Dedifferentiated amniotic fluid mesenchymal stem cell (primary cell): ENCODE results near the gene CYFIP1.

Experiments used
- DNase-seq: peaks from one replicate; pipeline ENCODE4 v3.0.0-alpha.2; 2016; ENCODE audit errors: extremely low spot score

CYFIP1 gene

DNA sequence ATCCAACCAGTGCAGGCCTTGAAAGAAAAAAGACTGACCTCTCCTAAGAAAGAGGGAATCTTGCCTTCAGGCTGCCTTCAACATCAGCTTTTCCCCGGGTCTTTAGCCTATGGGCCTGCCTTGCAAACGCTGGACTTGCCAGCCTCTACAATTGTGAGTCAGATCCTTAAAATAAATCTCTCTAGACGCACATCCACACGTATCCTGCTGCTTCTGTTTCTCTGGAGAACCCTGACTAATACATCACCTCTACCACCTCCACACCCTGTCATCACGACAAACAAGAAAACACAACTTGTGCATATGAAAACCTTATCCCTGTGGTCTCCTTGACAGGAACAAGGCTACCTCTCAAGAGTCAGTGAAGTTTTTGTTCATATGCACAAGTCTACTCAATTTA is 11.8 kb downstream of the CYFIP1 start:
- peak; percentile 42 for DNase-seq

DNA sequence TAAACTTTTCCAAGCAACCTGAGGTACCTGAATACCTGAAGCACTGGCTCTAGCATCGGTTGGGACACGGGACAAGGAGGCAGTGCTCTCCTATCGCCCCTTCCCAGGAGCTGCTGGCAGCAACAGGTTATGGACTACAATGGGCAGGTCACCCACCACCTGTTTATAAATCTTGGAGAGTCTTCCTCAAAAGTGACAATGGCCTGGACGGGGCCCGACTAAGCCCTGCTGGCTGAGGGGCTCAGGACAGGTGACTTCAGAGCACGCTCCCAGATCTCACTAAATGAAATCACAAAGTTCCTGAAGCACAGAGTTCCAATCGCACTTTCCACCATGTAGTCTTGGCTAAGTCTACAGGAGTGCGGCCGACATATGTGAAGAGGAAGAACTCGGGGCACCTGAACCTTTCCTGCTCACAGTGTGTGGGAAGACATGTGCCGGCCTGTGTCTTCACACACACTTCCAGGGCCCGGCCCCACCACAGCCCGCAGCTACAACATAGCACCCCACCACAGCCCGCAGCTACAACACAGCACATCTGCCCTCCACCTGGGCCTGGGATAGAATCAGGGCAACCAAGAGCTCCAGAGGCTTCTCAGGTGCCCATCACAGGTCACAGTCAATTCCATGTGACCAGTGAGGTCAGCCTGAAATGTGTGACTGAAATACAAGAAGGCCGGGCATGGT is 12.9 kb downstream of the CYFIP1 start:
- no peak for DNase-seq

DNA sequence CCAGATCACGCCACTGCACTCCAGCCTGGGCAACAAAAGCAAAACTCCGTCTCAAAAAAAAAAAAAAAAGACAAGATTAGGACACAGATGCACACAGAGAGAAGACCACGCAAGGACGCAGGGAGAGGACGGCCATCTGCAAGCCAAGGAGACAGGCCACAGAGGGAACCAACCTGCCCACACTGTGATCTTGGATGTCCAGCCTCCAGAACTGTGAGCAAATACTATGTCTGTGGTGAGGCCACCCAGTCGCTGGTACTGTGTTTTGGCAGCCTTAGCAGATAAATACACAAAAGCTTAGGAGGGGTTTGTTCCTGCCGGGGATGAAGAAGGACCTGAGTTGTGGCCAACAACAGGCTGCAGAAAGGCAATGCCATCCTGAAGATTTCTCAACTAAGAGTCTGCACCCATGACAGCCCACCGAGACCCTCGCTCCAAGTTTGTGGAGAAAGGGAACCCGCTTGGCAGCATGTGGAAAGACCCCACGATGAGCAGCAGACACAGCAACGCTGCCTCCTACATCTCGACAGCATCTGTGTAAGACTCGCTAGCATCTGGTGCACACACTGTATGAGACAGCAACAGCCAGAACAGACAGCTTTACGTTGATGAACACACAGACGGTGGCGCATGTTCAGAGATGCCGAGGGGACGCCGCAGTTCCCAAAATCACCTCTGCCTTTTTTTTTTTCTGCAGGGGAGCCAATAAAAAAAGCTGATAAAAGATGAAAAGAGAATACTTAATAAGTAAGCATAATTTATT is 13.7 kb downstream of the CYFIP1 start:
- no peak for DNase-seq

DNA sequence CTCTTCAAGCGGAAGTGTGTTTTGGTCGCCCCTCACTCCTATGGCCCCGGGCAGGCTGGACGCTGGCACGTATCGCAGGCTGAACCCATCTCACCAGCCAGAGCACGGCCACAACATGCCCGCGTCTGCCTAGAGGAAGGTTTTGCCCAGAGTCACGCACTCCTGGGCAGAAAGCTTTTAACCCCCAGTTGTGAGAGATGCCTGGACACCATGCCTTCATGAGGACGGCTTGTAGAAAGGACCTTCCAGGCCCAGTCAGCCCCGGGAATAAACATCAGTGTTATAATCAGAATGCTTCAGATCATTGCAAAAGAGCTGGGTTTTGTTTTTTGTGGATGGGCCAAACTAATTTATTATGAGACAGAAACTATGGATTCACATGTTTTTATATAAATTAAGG is 16.5 kb downstream of the CYFIP1 start:
- DNase-seq: no peak

DNA sequence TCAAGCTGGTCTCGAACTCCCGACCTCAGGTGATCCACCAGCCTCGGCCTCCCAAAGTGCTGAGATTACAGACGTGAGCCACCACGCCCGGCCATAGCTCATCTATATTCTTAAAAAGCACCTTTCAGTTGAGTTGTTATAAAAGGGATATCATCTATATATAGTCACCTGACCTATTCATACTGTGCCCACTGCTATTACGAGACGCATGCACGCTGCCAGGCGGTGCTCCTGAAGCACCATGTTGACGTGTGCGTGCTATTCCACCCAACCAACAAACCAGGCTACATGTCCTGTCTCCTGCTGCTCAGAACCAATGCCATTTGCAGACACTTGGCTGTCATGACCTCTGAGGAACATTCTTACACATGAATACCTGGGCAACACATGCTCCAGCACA is 17.6 kb downstream of the CYFIP1 start:
- DNase-seq: no peak

DNA sequence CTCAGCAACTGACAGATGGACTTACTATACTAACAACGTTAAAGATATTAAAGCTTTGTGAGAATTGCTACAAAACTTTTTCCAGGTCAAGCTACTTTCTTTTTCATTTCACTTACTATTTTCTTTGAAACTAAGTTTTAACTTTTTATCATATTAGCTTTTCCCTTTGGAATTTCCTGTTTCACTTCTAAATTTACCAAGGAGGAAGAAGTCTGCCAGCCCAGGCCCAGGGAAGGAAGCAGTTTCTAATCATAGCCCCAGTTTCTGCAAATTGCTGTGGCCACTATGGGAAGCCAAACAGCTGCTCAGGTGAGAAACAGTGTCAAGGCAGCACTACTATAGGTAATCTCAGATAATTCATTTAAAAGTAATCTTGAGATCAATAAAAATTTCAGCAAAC is 18.4 kb downstream of the CYFIP1 start:
- DNase-seq: peak; percentile 40

DNA sequence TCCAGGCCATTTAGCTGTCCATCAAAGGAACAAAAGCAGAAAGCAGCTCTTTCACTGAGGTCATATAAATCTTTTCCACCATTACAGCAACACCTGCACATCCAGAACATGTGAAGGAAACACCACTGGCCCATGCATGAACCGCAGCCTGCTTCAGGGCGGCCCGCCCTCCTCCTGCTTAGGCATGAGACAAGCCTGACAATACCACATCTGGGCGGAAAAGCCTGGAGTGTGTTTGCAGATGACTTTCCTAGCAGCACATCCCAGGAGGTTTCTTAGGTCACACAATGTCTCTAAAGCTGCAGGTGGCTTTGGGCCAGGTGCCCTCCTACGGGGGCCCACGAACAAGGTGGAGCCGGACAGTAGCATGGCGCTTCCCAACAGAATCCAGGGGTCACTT is 19.6 kb downstream of the CYFIP1 start:
- no peak for DNase-seq

DNA sequence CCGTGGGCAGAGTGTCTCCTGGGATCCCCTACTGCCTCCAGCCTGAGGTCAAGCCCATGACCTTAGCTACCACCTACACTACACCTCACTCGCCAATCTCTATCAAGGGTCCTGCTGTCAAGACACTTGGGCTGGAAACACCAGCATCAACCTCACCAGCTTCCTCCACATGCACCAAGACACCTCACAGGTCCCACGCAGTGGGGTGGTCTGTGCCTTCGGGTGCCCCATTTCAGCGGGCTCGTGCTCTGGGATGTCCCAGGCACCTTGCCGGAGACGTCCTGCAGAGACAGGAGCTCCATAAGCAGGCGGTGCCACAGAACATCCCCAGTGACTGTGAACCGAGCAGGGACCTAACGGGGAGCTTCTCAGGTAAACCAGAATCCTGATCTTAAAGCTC is 20.0 kb downstream of the CYFIP1 start:
- DNase-seq: no peak

DNA sequence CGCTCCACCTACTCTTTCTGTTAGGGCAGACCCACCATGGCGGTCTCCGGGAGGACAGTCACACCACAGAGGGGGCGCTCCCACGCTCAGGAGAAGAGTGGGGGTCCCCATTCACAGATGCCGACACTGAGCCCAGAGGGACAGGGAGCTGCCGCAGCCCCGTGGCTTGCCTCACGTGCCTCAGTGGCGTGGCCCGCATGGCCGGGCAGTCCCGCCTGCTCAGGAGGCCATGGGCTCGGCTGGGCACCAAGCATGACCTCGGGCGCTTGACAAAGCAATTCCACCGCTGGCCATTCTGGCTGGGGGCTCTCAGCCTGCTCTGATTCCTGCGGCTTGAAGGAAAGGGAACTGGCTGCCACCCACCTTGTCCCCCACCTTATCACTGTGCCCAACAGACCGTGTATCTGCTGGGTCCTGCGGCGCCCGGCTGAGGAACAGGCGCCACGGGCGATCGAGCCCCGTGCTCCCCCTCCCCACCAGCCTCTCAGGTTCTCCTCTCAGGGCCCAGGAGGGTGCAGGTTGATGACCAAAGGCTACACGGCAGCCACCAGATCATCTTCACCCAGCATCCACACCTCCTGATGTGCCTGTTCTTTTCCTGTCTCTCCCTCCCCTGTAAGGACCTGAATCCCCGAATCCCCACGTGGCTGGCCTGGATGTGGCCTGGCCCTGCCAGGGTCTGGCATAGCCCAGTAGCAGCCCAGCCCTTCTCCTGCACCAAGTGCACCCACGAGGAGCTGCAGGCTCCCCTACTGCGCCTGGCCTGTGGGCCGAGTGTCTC is 20.7 kb downstream of the CYFIP1 start:
- DNase-seq: no peak

DNA sequence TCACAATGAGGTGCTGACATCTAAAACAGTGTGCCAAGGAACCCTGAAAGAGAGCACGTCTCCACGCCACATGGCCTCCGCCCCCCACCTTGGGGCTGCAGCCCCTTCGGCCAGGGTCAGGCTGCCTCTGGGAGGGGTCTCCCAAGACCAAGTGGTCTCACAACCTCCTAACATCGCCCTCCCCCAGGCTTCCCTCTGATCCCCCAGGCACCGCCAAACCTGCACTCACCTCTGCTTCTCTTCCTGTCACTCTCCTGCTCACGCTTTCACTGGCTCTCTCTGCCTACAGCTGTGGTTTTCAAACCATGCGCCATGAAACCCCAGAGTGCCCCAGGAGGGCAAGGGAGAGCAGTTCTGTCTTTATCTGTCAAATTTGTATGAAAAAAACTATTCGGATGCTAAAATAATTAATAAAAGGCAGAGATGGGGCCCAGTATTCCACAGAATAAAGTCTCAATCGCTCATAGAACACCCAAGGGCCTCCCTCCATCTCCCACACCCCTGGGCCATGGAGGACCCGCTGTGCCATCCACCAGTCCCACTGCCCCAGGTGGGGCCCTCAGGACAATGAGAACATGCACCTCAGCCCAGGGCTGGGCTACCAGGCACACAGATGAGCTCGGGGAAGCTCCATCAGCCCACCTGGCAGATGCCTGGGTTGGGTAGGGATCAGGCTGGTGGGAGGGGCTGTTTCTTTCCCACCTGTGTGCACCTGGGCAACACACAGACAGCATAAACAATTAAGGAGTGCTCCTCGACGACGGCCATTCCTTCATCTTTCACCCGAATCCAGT is 21.5 kb downstream of the CYFIP1 start:
- DNase-seq: no peak

DNA sequence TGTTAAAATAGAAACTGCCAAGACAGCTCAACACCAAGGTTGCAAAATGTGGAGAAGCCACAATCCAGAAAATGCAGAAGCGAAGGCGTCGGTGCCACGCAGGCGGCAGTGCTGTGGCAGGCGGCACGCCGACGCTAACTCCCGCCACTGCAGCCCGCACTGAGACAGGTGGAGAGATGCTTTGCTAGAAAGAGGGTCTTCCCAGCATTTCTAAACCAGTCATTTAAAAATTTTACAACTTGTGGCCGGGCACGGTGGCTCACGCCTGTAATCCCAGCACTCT is 23.2 kb downstream of the CYFIP1 start:
- no peak for DNase-seq

DNA sequence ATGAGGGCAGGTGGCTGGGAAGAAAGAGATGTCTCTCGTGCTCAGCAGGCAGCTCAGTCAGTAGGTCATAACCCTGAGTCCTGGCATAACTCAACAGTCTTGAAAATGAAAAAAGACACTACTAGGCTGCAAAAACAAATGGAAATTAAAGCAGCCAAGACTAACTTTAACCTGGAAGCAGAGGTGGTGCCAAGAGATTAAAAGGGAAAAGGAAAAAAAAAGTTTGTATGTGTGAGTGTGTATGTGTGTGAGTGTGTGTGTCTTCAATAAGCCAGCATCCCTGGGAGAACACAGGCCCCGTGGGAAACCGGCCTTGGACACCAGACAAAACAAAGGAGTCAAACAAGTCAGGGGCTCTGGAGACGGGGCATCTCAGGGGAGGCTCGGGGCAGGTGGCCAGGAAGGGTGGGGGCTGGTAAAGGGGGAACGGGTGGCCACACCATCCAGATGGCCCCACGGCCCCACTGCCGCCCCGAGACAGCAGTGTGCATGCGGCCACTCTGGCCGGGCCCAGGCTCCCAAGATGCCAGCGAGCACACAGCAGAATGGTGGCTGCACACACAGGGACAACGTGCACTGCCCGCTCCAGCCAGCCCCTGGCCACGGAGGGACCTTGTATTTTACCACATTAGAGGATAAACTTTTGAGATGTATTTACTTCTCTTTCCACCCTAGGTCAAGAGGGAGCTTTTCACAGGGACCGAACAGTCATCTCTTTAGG is 23.8 kb downstream of the CYFIP1 start:
- no peak for DNase-seq

DNA sequence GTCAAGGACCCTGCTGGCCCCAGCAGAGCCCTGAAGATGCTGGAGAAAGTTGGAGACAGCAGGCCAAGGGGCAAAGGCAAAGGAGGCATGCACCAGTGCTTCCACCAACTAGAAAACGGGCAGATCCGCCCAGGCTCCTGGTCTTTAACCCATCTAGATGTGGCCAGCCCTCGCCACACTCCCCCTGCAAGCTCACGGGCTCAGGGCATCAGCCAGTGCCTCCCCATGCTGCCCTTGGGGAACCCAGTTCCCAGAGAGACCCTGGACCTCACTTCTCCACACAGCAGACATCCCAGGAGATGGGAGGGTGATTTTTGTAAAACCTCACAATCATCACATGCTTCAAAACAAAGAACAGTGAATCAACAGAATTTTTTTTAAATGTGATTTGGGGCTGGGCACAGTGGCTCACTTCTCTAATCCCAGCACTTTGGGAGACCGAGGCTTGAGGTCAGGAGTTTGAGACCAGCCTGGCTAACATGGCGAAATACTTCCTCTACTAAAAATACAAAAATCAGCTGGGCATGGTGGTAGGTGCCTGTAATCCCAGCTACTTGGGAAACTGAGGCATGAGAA is 24.5 kb downstream of the CYFIP1 start:
- DNase-seq: no peak

DNA sequence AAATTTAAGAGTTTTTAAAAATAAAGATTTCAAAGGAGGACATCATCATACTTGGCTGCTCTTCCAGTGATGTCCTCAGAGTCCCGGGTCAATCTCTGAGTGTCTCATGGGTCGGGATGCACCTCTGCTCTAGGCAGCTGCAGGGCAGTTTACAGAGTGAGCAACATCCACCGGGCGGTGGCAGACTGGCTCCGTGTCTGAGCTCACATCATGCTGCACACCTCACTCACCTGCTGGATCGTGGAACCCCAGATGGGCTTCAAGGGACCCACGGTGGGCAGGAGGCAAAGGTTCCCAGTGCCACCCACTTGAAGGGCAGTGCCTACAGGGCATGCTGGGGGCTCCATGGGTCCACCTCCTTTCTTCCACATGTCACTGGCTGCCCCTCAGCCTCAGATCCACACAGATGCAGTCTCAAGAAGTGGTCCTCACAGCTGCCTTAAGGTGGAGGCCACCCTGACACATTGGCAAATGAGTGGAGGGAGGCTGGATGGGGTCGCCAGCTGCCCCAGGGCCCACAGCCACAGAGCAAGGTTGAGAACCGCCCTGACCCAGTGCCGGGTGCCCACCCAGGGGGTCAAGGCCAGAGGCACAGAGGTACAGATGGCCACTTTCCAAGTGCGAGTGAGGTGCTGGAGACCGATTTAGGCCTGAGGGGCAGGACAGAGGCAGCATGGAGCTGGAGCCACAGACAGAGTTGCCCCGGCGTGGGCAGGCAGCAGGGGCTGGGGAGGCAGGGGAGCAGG is 25.2 kb downstream of the CYFIP1 start:
- DNase-seq: no peak

DNA sequence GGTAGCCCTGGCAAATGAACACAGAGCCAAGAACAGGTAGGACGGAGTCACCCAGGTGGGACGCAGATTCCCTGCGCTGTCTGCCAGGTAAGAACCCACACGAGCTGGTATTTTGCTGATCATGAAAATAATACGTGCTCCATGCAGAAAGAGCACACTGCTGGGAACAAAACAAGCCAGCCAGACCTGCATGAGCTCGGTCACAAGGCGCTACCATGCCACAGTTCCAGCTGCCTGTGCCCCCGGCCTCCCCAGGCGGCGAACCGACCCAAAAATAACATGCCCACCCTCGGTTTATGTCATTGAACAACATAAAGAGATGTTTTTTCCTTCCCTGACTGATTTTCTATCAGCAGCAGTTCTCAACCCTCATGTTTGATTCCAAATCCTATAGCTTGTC is 25.8 kb downstream of the CYFIP1 start:
- no peak for DNase-seq

DNA sequence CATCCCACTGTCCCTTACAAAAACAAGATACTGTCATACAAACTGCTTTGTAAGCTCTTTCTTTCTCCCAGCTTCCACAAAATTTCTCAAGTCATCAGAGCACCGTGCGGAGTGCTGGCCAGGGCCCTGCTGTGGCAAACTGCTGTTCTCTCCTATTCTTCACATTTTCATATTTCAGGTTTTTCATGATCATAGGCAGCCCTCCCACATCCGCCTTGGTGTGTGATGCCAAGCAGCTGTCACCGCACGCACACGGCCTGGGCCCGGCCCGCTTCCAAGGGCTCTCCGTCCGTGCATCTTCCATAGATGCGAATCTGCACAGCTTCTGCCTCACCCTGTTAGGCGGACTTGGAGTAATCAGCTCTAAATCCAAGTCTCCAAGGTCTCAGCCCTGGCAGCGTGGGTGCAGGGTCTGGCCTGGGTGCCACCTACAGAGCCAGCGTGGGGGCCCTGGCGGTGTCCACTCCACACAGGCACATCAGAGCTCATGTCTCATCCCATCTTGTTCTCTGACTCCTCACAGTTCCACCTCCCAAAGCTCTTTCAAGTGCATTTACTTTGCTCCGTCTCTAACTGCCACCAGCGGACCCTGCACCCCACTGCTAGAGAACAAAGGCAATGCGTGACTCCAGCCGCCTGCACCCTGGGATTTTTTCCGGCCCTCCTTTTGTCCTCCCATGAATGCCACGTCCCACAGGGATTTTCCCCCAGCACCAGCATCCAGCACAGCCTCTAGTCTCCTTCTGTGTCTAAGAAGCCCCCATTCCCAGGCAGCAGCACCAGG is 27.2 kb downstream of the CYFIP1 start:
- no peak for DNase-seq

DNA sequence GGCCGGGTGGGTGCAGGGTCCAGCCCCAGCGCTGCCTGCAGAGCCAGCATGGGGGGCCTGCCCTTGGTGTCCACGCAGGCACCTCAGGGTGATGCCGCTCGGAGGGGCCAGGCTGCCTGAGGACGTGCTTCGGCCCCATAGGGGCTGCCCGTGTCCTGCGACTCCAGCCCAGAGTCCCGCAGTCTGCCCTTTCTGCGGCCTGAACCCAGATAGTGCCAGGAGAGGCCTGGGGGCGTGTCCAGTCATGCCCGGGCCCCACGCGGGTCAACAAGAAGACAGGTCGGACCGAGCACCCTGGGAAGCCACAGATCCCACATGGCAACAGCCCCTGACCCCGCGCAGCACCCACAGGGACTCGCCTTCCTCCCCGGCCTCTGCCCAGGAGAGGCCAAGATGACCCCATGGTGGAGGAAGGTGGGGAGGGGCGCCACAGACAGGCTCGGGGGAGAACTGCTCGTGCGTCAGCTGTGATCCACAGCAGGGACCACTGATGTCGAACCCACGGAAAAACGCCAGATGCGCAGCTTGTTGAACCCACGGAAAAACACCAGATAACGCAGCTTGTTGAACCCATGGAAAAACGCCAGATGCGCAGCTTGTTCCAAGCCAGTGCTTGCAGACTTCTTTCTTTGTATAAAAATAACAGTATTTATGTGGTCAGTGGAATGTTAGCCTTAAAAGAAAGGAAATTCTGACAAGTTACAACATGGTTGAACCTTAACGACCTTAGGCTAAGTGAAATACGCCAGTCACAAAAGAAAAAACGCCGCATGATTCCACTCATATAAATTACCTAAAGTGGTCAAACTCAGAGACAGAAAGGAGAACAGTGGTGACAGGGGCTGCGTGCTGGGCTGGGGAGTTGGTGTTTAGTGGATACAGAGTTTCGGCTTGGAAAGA is 28.5 kb downstream of the CYFIP1 start:
- no peak for DNase-seq

DNA sequence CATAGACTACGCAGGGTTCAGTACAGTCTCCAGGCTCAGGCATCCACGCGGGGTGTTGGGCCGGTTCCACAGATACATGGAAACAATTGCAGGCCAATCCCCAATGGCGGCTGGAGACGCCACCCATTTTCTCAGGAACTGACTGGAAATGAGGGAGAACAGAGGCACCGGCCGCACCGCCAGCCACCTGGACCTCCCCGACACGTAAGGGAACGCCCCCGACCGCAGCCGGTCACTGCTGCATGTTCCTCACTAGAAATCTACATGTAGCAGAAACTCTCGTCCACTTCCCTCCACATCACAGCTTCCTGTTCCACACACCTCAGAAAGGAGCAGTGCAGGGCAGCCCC is 29.2 kb downstream of the CYFIP1 start:
- DNase-seq: no peak
